Measurements from ENCODE around the gene INSYN2A.

- no peak for TF ChIP-seq CTCF (IDR thresholded peaks at IDR 0.05)
- no peak for TF ChIP-seq SMAD3 (CRISPR knock-in tag; IDR thresholded peaks at IDR 0.05; ENCODE audit: borderline replicate concordance)
- TF ChIP-seq TEAD4 (CRISPR knock-in tag; IDR thresholded peaks at IDR 0.05) = no peak
Measured at GRCh38 chr10:127216274-127216673, 19.9 kb upstream of the INSYN2A start.
